Astrocyte (in vitro differentiated cells and primary cell): ENCODE measurements around the gene GAD1. TPM values are rescaled to one million over a fixed set of nuclear protein-coding genes. Genes with fewer than 3 reads are reported as not detected.

ENCODE experiments used
- DNase-seq: peaks from one replicate; pipeline ENCODE4 v3.0.0-alpha.2; 2010; ENCODE audit warnings: low read depth
- FAIRE-seq: peaks from 2 replicates; lab custom pipeline; 2011; peaks lifted over from hg19 to GRCh38; lab: Jason Lieb, UNC
- H2AFZ ChIP-seq: 2 replicates; pipeline ENCODE4 v1.6.0; 2012; ENCODE audit warnings: low read depth, low read length, inconsistent platforms
- H3K27ac ChIP-seq: 2 replicates; pipeline ENCODE4 v1.5.1; 2011; ENCODE audit warnings: low read depth, low read length, inconsistent platforms
- H3K27me3 ChIP-seq: 2 replicates; pipeline ENCODE4 v1.6.0; 2011; ENCODE audit warnings: low read length, inconsistent platforms; ENCODE audit not compliant: insufficient read depth
- H3K36me3 ChIP-seq: 2 replicates; pipeline ENCODE4 v1.5.1; 2011; ENCODE audit warnings: low read length, inconsistent platforms; ENCODE audit not compliant: insufficient read depth
- H3K4me1 ChIP-seq: 2 replicates; pipeline ENCODE4 v1.5.1; 2011; ENCODE audit warnings: low read length, inconsistent platforms; ENCODE audit not compliant: insufficient read depth
- H3K4me2 ChIP-seq: 2 replicates; pipeline ENCODE4 v1.6.0; 2012; ENCODE audit warnings: low read length, inconsistent platforms
- H3K4me3 ChIP-seq: 2 replicates; pipeline ENCODE4 v1.5.1; 2011; ENCODE audit warnings: low read depth, mild to moderate bottlenecking, low read length, inconsistent platforms; ENCODE audit not compliant: insufficient read depth
- H3K79me2 ChIP-seq: 2 replicates; pipeline ENCODE4 v1.6.0; 2012; ENCODE audit warnings: mild to moderate bottlenecking, low read length, inconsistent platforms; ENCODE audit not compliant: insufficient read depth
- H3K9ac ChIP-seq: 2 replicates; pipeline ENCODE4 v1.6.0; 2012; ENCODE audit warnings: mild to moderate bottlenecking, low read length, inconsistent platforms
- H3K9me3 ChIP-seq: 2 replicates; pipeline ENCODE4 v1.5.1; 2012; ENCODE audit warnings: low read depth, mild to moderate bottlenecking, low read length, inconsistent platforms; ENCODE audit not compliant: insufficient read depth
- H4K20me1 ChIP-seq: 2 replicates; pipeline ENCODE4 v1.6.0; 2012; ENCODE audit warnings: low read length, inconsistent platforms; ENCODE audit not compliant: insufficient read depth
- H3K27ac Mint-ChIP-seq: one replicate; pipeline ENCODE4 v1.8.0; 2021; ENCODE audit warnings: mild to moderate bottlenecking, mixed read lengths; ENCODE audit not compliant: unreplicated experiment
- H3K27me3 Mint-ChIP-seq: one replicate; pipeline ENCODE4 v1.8.0; 2021; ENCODE audit warnings: low read depth, mixed read lengths; ENCODE audit not compliant: unreplicated experiment
- H3K36me3 Mint-ChIP-seq: one replicate; pipeline ENCODE4 v1.8.0; 2021; ENCODE audit warnings: low read depth, mixed read lengths; ENCODE audit not compliant: unreplicated experiment
- H3K4me1 Mint-ChIP-seq: one replicate; pipeline ENCODE4 v1.8.0; 2021; ENCODE audit warnings: low read depth, mixed read lengths; ENCODE audit not compliant: unreplicated experiment
- H3K4me3 Mint-ChIP-seq: one replicate; pipeline ENCODE4 v1.8.0; 2021; ENCODE audit warnings: mild to moderate bottlenecking, moderate library complexity, mixed read lengths; ENCODE audit not compliant: unreplicated experiment
- H3K9me3 Mint-ChIP-seq: one replicate; pipeline ENCODE4 v1.8.0; 2021; ENCODE audit warnings: mild to moderate bottlenecking, mixed read lengths; ENCODE audit not compliant: unreplicated experiment
- EZH2 ChIP-seq: IDR thresholded peaks from 2 replicates; pipeline ENCODE4 v1.6.1; 2012; ENCODE audit warnings: mild to moderate bottlenecking, low read length, inconsistent platforms; ENCODE audit not compliant: insufficient read depth
- total RNA-seq: library from RNA; stranded (reverse); gene quantifications from 2 replicates; pipeline ENCODE4 v1.2.1, GENCODE V29; 2021
- TF ChIP-seq, protein P1 (sequence below): IDR thresholded peaks from 2 replicates; pipeline ENCODE4 v1.5.1; 2011; ENCODE audit warnings: low read depth, mild to moderate bottlenecking, inconsistent platforms, low read length, moderate library complexity; ENCODE audit not compliant: insufficient read depth

Gene GAD1
- total RNA-seq, 1 donor from 2014 or later: 4.5 TPM

DNA sequence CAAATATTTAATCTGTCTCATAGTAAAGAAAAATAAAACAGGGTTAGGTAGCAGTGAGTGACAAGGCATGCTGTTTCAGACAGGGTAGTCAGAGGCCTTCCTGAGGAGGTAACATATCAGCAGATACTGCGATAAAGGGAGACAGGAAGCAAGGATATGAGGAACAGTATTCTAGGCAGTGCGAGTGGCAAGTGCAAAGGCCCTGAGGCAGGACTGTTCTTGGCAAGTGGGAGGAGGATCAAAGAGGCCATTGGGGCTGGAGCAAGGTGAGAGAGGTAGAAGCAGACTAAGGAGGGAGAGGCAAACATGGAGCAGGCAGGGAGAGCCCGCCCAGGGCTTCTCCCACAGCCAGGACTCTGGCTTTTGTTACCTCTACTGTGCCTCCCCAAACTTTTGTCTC, 33.6 kb downstream of the GAD1 start:
- Mint-ChIP-seq H3K36me3 (peaks cover 1% of the 10 kb centered on the region), H3K27ac (peak overlapping the region; percentile 6), H3K9me3 (no peaks in the 10 kb centered on the region), H3K4me3 (peak overlapping the region; percentile 50), H3K4me1 (peaks cover 17% of the 10 kb centered on the region), H3K27me3 (no peaks in the 10 kb centered on the region)
- TF ChIP-seq EZH2: no peak
- TF ChIP-seq, protein P1, sequence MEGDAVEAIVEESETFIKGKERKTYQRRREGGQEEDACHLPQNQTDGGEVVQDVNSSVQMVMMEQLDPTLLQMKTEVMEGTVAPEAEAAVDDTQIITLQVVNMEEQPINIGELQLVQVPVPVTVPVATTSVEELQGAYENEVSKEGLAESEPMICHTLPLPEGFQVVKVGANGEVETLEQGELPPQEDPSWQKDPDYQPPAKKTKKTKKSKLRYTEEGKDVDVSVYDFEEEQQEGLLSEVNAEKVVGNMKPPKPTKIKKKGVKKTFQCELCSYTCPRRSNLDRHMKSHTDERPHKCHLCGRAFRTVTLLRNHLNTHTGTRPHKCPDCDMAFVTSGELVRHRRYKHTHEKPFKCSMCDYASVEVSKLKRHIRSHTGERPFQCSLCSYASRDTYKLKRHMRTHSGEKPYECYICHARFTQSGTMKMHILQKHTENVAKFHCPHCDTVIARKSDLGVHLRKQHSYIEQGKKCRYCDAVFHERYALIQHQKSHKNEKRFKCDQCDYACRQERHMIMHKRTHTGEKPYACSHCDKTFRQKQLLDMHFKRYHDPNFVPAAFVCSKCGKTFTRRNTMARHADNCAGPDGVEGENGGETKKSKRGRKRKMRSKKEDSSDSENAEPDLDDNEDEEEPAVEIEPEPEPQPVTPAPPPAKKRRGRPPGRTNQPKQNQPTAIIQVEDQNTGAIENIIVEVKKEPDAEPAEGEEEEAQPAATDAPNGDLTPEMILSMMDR: no peak
- FAIRE-seq: no peak
- DNase-seq: no peak
- Histone ChIP-seq H3K4me3 (no peak overlapping the region), H4K20me1 (no peaks in the 10 kb centered on the region), H3K4me2 (no peak overlapping the region), H3K27me3 (no peaks in the 10 kb centered on the region), H3K27ac (no peak overlapping the region), H2AFZ (no peak overlapping the region), H3K36me3 (no peaks in the 10 kb centered on the region), H3K9ac (no peak overlapping the region), H3K4me1 (no peaks in the 10 kb centered on the region), H3K79me2 (no peaks in the 10 kb centered on the region), H3K9me3 (no peaks in the 10 kb centered on the region)

DNA sequence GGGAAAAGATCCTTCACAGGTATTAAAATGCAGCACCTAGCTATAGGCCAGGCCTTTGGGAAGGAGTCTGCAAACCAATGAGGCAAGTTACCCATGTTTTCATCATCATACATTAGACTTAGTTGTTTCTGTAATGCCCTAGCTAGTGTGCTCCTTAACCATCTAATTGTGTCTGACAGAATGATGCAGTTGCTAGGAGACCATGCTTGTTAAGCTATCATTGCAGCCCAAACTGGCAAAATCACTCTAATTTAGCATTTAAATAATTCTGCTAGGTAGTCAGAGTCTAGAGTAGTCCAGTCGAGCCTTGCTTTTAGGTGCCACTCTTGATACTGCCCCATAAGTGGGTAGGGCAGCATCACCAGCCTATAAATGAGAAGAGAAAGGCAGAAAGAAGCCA, 34.9 kb downstream of the GAD1 start:
- Mint-ChIP-seq H3K4me3 (no peak overlapping the region), H3K27me3 (no peaks in the 10 kb centered on the region), H3K27ac (no peak overlapping the region), H3K36me3 (peaks cover 1% of the 10 kb centered on the region), H3K4me1 (peaks cover 17% of the 10 kb centered on the region), H3K9me3 (no peaks in the 10 kb centered on the region)
- H3K79me2 ChIP-seq: no peaks in the 10 kb centered on the region
- no peak for FAIRE-seq
- H2AFZ ChIP-seq: no peak overlapping the region
- H3K27me3 ChIP-seq: no peaks in the 10 kb centered on the region
- H3K27ac ChIP-seq: no peak overlapping the region
- H3K9ac ChIP-seq: no peak overlapping the region
- H3K4me1 ChIP-seq: no peaks in the 10 kb centered on the region
- H3K4me3 ChIP-seq: no peak overlapping the region
- DNase-seq: no peak
- H3K9me3 ChIP-seq: no peaks in the 10 kb centered on the region
- TF ChIP-seq, protein P1: no peak
- TF ChIP-seq EZH2: no peak
- no peaks in the 10 kb centered on the region for H3K36me3 ChIP-seq
- H3K4me2 ChIP-seq: no peak overlapping the region
- no peaks in the 10 kb centered on the region for H4K20me1 ChIP-seq

DNA sequence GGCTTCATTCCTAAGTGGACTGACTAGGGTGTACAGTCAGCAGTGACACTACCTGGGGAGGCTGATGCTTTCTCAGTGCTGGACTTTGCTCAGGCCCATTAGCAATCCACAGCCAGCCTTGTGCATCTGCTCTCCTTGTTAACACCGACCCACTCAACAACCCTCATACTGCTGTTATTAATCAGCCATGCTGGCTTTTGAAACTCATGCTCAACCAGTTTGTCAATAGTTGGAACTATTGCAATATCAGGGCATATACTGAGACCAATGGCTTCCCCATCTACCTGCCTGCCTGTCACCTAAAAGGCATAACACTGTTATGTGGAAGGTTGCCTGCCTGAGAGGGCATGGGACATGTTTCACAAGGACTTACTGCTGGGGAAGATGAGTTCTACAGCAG, 39.4 kb downstream of the GAD1 start:
- H3K9me3 ChIP-seq: no peaks in the 10 kb centered on the region
- no peak overlapping the region for H3K4me3 Mint-ChIP-seq
- H3K36me3 ChIP-seq: no peaks in the 10 kb centered on the region
- no peaks in the 10 kb centered on the region for H4K20me1 ChIP-seq
- H3K36me3 Mint-ChIP-seq: peaks cover 4% of the 10 kb centered on the region
- H3K27me3 ChIP-seq: no peaks in the 10 kb centered on the region
- no peaks in the 10 kb centered on the region for H3K4me1 ChIP-seq
- no peak overlapping the region for H3K4me2 ChIP-seq
- TF ChIP-seq, protein P1: no peak
- TF ChIP-seq EZH2: no peak
- no peak overlapping the region for H2AFZ ChIP-seq
- H3K27ac Mint-ChIP-seq: no peak overlapping the region
- H3K9me3 Mint-ChIP-seq: no peaks in the 10 kb centered on the region
- no peak overlapping the region for H3K27ac ChIP-seq
- no peak for FAIRE-seq
- no peaks in the 10 kb centered on the region for H3K79me2 ChIP-seq
- no peak overlapping the region for H3K9ac ChIP-seq
- no peak for DNase-seq
- H3K4me3 ChIP-seq: no peak overlapping the region
- no peaks in the 10 kb centered on the region for H3K27me3 Mint-ChIP-seq
- H3K4me1 Mint-ChIP-seq: peaks cover 6% of the 10 kb centered on the region
